NOMO-1 treated with dmso at 0.1 percent for 144 hours (cell line): ENCODE measurements around the gene GUCY1A2.

ENCODE experiments used
- DNase-seq: peaks from one replicate; lab custom pipeline; 2025; ENCODE audit not compliant: unreplicated experiment; lab: John Stamatoyannopoulos, UW

Gene GUCY1A2

GRCh38 chr11:106748059-106748458 lies 270.2 kb downstream of the GUCY1A2 start:
- DNase-seq = no peak

- DNase-seq = no peak
Measured at GRCh38 chr11:106745941-106746340, 272.3 kb downstream of the GUCY1A2 start.

GRCh38 chr11:106733635-106734034 lies 284.6 kb downstream of the GUCY1A2 start:
- DNase-seq = no peak

- no peak for DNase-seq
Measured at GRCh38 chr11:106728859-106729258, 289.4 kb downstream of the GUCY1A2 start.

GRCh38 chr11:106728379-106728778 lies 289.9 kb downstream of the GUCY1A2 start:
- DNase-seq = no peak

GRCh38 chr11:106727256-106727655 lies 291.0 kb downstream of the GUCY1A2 start:
- no peak for DNase-seq

GRCh38 chr11:106724293-106724892 lies 293.9 kb downstream of the GUCY1A2 start:
- no peak for DNase-seq

- DNase-seq = no peak
Measured at GRCh38 chr11:106723071-106723470, 295.2 kb downstream of the GUCY1A2 start.

GRCh38 chr11:106717222-106717621 lies 301.1 kb downstream of the GUCY1A2 start:
- DNase-seq = no peak

GRCh38 chr11:106714199-106714598 lies 304.1 kb downstream of the GUCY1A2 start:
- no peak for DNase-seq

GRCh38 chr11:106708348-106708747 lies 309.9 kb downstream of the GUCY1A2 start:
- no peak for DNase-seq

- DNase-seq = no peak
Measured at GRCh38 chr11:106706355-106706754, 311.9 kb downstream of the GUCY1A2 start.

GRCh38 chr11:106702805-106703204 lies 315.5 kb downstream of the GUCY1A2 start:
- DNase-seq = no peak

- DNase-seq = no peak
Measured at GRCh38 chr11:106697058-106697457, 321.2 kb downstream of the GUCY1A2 start.

- no peak for DNase-seq
Measured at GRCh38 chr11:106695506-106695905, 322.8 kb downstream of the GUCY1A2 start.

GRCh38 chr11:106694501-106694900 lies 323.8 kb downstream of the GUCY1A2 start:
- DNase-seq = no peak

- no peak for DNase-seq
Measured at GRCh38 chr11:106691807-106692365, 326.4 kb downstream of the GUCY1A2 start.

- no peak for DNase-seq
Measured at GRCh38 chr11:106690923-106691322, 327.4 kb downstream of the GUCY1A2 start.

- no peak for DNase-seq
Measured at GRCh38 chr11:106684944-106685343, 333.3 kb downstream of the GUCY1A2 start.

- no peak for DNase-seq
Measured at GRCh38 chr11:106683435-106683834, 334.8 kb downstream of the GUCY1A2 start.

GRCh38 chr11:106681435-106681834 lies 336.8 kb downstream of the GUCY1A2 start:
- DNase-seq = no peak

GRCh38 chr11:106679581-106679980 lies 338.7 kb downstream of the GUCY1A2 start:
- DNase-seq = no peak

- no peak for DNase-seq
Measured at GRCh38 chr11:106679181-106679580, 339.1 kb downstream of the GUCY1A2 start.
